DMS114 treated with DMSO at 0.1 percent for 48 hours (cell line): Measurements from ENCODE around the gene RAB4A.
"Not testable (repeated sequence)": the region's sequence is repeated elsewhere in the genome, so short reads cannot be mapped to it uniquely, and the experiment has no call there.

Experiments
- DNase-seq: peaks from one replicate; lab custom pipeline; 2025; ENCODE audit not compliant: unreplicated experiment; lab: John Stamatoyannopoulos, UW

Gene RAB4A

DNA sequence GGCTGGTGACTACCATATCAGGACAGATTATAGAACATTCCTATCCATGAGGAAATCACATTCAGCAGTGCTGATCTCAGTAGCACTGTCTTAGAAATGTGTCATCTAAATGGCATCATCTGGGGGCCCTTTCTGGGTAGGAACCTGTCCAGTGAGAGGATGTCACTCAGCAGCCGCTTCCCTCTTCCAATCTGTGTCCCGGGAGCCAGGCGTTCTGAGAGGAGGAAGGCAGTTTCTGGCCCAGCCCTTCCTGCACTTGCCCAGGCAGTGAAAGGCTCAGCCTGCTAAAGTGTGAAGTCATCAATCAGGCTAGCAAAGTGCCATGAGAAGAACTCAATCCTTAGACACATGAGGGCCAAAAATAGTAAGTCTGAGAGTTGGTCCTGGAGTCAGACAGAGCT lies 25.6 kb downstream of the RAB4A start:
- no peak for DNase-seq

DNA sequence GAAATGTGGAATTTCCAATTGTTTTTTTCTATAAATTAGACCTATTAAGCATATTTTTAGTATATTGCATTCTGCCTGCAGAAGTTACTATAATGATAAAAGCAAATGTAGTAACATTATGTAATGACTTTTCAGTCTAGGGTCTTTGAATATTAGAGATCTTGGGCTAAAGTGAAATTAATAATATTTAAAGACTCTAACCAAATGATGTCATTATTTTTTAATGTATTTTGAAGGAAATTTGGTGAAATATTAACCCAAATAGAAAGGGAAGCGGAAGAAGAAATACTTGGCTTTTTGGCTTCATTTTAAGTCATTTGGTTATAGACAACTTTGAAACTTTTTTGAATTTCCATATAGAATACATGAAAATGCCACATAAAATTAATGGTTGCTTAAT lies 26.8 kb downstream of the RAB4A start:
- no peak for DNase-seq

DNA sequence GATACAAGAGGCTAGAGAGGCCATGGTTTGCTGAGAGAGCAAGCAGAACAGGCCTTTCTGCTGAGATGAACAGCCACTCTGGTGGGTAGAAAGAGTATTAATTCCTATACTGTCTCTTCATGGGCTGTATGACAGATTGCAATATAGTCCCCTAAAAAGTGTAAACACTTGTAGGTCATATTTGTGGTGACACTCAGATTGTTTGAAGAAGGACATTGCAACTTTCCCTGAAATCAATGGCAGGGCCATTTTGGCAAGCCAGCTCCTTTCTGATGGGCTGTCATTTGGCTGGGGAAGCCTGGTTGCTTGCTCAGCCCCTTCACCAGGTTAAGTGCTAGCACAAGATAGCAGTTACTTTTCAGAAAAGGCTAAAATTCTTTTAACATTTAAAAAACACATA lies 27.5 kb downstream of the RAB4A start:
- DNase-seq: no peak

DNA sequence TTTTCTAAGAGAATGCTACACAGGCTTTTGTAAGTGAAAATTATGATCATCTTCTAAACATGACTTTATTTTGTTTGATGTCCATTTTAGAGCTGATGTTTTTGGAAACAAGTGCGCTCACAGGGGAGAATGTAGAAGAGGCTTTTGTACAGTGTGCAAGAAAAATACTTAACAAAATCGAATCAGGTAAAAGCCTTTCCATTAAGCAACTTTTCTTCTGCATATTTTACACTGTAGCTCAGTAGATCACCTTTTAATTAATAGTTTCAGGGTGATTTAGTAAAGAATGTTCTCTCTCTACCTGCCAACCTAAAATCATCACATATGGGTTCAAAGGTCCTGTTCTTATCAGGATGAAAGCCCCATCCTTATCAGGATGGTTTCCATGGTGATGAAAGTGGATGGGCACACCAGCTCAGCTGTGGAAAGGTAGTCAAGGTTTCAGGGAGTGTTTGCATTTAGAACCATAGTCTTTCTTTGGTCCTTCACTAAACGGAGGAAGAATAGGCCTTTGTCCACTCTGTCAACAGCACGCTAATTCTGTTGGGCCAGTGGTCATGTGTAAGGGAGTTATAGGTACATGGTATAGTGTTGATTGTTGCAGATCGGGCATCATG lies 28.1 kb downstream of the RAB4A start:
- no peak for DNase-seq

DNA sequence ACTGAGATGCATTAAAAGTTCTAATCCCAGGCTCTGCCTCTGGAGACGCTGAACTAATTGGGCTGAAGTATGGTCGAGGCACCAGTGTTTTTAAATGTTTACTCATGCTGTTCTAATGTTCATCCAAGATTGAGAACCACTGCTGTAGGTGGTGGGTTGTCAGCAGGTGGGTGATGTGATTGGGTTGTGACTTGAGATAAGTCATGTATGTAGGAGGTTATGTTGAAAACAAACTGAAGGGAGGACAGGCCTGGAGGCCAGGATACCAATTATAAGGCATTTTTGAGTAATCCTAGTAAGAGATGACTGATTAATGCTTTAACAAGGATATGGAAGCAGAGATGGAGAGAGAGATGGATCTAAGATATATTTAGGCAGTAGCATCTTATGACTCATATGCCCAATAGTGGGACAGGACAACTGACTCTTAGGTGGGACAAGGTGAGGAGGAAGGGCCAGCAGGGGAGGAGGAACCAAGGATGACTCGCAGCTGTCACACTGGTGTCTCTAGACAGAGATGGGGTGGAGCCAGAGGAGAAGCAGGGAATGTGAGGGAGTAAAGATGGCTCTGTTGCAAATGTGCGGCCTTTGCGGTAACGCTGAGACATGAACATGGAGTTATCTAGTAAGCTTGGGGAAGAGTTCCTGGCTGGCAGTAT lies 29.3 kb downstream of the RAB4A start:
- DNase-seq: no peak

DNA sequence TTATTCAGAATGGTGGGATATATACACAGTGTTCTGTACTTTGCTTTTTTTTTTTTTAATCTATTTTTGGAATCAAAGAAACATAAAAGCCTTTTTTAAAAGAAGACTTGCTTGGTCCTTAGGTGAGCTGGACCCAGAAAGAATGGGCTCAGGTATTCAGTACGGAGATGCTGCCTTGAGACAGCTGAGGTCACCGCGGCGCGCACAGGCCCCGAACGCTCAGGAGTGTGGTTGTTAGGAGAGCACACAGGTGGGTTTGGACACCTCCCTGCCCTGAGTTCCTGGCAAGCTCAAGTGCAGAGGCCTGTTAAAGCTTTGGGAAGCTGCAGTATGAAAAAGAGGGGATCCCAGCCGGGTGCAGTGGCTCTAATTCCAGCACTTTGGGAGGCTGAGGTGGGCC lies 31.8 kb downstream of the RAB4A start:
- no peak for DNase-seq

DNA sequence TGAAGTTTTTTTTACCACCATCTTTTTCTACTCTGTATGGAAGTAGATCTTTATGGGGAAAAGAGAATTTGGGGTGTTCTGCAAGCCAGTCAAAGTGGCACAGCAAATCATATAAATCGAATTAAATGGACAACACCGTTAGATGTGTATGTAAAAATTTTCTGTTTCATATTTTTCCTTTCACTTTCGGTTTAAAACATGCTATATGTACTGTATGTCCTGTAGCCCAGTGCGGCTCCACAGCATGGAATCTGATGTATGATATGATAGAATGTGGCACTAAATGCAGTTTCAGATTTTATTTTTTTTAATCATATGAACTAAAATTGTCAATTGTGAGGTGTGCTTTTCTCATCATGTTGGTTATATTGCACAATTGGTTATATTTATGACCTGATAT lies 32.9 kb downstream of the RAB4A start:
- no peak for DNase-seq

DNA sequence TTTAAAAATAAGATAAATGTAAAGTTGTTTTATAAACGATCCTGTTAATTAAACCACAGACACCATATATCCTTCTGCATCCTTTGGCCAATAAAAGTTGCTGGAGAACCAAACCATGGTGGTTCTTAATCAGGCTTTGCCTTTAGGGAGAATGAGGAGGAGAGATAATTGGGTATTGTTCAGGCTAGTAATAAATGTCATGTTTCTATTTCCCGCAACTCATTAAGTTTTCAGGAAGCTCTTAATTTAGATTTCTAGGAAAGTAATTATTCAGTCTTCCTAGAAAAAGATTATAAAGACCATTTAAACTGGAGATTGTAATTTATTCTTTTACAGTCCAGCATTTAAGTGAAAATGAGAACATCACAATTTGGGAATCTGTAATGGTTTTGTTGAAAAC lies 34.5 kb downstream of the RAB4A start:
- DNase-seq: no peak

DNA sequence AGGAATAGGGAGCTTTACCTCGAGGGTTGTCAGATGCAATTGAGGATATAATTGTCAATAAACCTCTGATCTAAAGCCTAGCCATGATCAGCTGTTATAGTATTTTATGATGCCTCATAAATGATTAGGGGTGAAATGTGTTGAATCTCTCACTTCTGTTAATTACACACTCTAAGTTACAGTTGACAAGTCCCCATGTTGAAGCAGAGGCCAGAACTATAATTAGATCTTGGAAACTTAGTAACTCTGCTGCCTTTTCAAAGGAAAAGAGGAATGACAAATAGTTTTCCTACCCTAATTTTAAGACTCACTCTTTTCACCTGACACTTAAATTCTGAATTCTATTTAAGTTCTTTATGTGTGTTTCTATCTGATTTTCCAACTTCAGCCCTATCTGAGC lies 38.2 kb downstream of the RAB4A start:
- DNase-seq: no peak

DNA sequence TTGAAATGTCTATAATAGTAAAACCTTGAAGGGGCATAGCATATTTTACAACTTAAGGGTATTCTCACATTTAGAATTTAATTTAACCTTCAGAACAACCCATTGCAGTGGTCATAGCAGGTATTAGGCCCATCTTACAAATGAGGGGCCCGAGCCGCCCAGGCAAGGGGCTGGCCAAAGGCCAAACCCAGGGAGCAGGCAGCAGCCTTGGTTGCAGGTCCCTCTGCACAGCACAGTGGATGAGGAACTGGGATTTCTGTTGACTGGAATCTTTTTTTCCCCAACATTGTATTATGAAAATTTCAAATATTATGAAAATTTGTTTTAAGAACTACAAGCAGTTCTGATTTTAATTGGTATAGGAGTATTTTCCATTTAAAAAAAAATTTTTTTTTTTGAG lies 38.8 kb downstream of the RAB4A start:
- no peak for DNase-seq

DNA sequence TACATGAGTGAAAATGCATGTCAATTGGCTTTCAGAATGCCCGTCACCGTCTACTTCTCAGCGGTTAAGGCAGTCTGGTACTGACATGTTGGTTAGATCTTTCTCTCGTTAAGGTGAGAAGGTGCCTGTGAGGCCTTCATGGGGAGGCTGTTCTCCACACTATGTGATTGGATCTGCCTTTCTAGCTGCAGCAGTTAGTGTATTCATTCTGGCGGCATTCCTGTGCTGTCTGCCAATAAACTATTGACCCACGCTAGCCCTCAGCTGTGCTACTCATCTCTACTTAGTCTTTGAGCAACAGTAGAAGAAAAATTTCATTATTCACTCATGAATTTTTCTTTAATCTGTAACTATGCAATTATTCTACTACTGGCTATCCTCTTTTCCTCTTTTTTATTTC lies 39.9 kb downstream of the RAB4A start:
- DNase-seq: no peak

DNA sequence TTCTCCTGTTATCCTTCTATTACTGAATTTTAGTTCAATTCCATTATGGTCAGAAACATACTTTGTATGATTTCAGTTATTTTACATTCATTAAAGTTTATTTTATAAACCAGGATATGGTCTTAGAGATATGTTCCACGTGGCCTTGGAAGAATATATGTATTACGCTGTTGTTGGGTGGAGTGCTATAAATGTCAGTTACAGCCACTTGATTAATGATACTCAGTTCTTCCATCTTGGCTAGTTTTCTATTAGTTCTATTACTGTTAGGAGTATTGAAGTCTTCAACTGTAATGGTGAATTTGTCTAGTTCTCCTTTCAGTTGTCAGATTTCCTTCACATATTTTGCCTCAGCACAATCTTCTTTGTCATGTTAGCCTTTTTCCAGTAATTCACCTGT lies 45.3 kb downstream of the RAB4A start:
- DNase-seq: no peak

DNA sequence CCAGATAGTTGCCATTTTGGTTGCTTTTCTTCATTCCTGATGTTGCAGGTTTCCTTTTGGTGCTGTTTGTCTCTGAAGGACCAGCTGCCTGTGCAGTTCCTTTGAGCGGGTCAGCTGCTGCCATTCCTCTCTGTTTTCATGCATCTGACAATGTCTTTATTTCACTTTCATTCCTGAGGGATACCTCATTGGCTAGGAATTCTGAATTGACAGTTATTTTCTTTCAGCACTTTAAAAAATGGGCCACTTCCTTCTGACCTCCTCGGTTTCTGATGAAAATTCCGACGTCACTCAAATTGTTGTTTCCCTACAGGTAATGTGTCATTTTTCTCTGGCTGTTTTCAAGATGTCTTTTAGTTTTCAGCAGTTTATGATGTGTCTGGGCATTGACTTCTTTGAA lies 47.1 kb downstream of the RAB4A start:
- DNase-seq: no peak

DNA sequence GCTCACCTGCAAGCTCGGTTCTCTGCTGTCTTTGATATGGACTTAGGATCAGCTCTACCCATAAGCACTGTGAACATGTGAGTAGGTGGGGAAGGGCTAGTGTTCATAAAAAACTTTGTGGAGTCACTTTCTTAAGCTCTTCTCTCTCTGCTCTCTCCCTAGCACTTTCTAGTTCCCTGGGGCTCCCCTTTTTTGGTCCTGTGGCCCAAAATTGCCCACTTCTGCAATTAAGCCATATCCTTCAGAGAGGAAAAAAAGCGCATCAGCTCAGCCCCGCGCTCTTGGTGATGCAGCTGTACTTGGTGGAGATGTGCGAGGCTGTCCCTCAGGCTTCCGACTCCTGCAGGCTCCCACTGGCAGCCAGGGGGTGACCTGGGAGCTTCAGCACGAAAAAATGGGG lies 48.6 kb downstream of the RAB4A start:
- no peak for DNase-seq

DNA sequence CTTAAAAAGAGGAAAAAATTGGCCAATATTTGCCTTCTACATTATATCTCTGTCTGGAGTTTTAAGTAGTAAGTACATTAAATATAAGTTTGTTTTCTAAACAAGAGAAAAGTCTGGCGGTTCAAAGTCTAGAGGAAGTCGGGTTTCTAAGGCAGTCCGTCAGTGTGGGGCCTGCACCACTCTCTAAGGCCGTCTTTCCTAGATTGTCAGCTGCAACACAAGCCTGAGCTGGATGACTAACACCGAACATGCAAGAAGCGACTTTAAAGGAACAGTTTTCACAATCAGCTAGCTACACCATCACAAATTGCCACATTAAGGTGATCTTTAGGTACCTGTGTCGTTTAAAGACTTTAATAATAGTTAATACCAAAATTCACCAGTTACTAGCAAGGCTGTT lies 52.3 kb downstream of the RAB4A start:
- DNase-seq: no peak

DNA sequence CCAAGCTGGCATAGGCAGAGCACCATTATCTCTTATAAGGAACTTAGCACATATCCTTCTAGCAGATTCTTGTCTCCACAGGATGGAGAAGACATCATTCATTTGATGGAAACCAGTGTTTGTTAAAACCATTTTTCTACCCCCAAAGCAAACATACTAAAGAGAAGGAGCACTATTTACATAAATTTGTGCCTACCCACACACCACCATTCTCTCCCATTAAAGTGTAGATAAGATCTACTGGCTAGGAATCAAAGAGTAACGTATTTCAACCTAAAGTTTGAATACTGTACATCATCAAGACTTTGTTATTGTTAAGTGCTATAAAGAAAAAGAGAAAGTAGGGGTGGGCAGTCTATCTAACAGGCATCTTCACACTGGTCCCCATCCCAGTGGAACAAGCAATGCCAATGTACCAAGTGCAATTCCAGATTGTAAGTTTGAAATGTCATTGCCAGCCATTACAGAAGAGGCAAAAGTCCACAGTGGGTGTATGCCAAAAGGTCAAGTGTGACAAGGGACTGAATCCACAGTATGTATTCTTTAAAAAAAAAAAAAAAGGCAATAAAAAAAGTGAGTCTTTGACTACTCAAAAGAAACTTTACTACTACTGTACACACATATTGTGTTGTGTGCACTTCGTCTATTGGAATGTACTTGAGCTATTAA lies 53.1 kb downstream of the RAB4A start:
- no peak for DNase-seq

DNA sequence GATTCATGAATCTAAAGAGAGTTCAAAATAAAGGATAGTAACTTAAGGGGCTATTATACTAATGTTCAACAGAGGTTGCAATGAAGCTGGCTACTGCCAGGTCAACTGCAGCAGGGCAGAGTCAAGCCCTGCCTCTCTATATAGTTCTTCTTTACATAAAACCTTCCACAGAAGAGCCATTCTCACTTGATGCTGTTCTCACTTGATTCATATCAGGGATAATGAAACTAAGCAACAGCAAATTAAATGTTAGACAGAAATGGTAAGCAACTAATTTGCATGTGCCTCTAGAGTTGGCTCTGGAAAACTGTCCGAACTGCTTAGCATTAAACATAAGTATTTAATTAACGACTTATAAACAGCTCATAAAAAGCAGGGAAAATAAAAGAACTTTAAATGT lies 54.5 kb downstream of the RAB4A start:
- no peak for DNase-seq

DNA sequence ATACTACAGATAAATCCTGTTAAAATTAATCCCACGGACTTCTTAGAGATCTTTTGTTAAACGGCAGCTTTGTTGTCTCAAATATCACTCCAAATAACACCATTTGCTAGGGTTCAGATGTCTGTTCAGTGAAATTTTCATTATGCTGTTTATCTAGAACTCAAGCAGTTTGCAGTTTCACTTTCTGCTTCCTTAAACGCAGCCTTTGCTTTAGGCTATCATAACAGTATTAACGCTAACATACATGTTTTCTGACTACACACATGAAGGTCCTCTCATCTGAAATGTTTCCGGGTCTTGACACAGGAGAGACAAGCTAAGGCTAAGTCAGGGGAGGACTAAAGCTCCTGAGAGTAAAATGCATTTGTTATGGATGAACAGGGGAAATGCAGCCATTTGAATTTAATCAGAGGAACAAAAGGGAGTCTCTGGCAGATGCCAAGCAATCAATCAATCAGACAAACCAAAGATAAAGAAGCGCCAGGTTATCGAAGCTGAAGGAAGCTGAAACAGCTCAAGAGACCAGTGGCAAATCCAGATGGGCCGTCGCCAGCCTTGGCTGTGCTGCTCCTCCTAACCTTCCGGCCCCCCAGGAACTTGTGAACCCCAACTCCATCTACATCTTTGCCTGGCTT lies 55.1 kb downstream of the RAB4A start:
- no peak for DNase-seq

DNA sequence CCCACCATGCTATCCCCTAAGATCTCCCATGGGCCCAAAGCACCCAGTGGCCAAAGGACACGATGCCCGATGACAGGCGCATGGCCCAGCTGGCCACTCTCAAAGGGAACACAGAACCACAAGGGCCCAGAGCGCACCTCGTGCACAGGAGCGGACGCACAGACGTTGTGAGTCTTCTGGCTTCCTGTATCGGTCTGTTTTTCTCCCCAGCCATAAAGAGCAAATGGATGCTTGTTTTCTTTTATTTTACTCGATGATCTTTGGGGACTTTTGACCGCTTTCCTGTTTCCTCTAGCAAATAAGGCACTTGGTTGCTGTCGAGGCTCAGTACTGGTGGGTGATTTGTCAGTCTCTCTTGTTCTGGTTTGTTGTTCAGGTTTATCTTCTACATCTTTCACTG lies 55.7 kb downstream of the RAB4A start:
- DNase-seq: no peak

DNA sequence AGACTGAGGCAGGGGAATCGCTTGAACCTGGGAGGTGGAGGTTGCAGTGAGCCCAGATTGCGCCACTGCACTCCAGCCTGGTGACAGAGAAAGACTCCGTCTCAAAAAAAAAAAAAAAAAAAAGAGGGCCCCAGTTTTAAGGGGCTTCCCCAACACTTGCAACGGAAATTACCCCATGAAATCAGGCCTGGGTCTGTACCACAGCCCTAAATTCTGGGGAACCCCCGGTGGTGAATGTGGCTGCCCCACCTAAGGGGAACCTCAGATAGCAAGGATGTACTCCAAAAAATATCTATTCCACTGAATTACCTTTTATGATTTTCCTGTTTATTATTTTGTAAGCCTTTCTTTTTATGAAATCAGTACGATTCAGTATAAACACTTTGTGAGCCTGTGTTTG lies 56.9 kb downstream of the RAB4A start:
- not testable (repeated sequence) for DNase-seq

DNA sequence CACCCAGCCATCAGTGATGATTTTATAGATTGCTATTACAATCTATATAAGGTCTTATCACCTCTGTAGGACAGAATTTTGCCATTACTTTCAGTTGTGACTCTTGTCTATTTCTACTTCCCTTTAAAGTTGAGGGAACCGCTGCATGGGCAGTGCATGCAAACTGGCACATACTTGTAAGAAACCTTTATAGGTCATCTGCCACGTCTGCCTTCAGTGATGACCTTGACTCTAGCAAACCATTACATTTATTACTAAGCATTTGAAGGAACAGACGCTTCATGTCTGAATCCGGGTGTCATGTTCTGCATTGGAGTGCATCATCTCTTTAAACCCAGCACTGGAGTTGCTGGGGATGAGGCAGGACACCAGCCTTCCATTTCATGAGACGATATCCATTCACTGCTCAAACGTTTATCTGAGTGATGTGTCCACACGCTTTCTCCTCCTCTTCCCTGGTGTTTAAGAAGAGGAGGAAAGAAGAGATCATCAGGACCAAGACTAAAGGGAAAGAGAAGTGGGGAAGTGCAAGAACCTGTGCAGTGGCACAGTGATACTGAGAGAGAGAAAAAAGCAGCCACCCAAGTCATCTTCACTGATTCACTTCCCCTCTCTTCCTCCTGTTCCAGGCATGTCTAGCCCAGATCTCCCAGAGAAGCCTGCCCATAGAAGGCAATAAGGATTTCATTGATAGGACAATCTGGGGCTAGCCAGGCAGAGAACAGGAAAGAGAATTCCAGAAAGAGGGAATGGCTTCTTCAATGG lies 57.9 kb downstream of the RAB4A start:
- no peak for DNase-seq

DNA sequence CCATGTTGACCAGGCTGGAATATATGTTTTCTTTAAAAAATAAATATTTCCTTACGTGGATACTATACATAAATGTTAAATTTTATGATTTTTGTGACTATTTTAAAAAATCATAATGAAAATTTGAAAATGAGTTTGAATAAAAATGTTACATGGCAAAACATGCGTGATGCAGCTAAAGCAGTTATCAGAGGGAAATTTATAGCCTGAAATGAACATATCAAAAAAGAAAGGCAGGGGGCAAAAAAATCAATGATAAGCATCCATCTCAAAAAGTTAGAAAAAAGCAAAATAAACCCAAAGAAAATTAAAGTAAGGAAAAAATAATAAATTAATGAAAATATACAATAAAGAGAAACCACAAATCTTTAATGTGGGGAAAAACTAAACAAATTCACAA lies 63.4 kb downstream of the RAB4A start:
- DNase-seq: no peak
